DMS79 treated with DMSO at 0.1 percent for 48 hours (cell line): ENCODE measurements around the gene SMIM14.
"Not testable (repeated sequence)": the region's sequence is repeated elsewhere in the genome, so short reads cannot be mapped to it uniquely, and the experiment has no call there.

Source experiments
- DNase-seq: peaks from one replicate; lab custom pipeline; 2025; lab: John Stamatoyannopoulos, UW

Gene SMIM14

GRCh38 chr4:39529534-39529933, 109.1 kb downstream of the SMIM14 start:
- DNase-seq: no peak

- DNase-seq: peak; percentile 5
Measured at GRCh38 chr4:39528061-39528465, 110.6 kb downstream of the SMIM14 start.

GRCh38 chr4:39527296-39528060, 111.2 kb downstream of the SMIM14 start, which contains the start of gene UGDH:
UGDH (minus strand) TSS chr4:39527439; CDS start chr4:39521512, 5,927 bp downstream.
- peak; percentile 80 for DNase-seq

GRCh38 chr4:39526765-39527295, 111.8 kb downstream of the SMIM14 start:
- DNase-seq: peak; percentile 16

GRCh38 chr4:39525822-39526690, 112.6 kb downstream of the SMIM14 start:
- DNase-seq: peak; percentile 16

- DNase-seq: no peak
Measured at GRCh38 chr4:39524161-39524957, 114.3 kb downstream of the SMIM14 start.

GRCh38 chr4:39522068-39522467, 116.6 kb downstream of the SMIM14 start:
- DNase-seq: no peak

- DNase-seq: no peak
Measured at GRCh38 chr4:39521253-39521919, 117.3 kb downstream of the SMIM14 start.

GRCh38 chr4:39518484-39518883, 120.2 kb downstream of the SMIM14 start:
- no peak for DNase-seq

GRCh38 chr4:39516407-39516966, 122.2 kb downstream of the SMIM14 start:
- DNase-seq: no peak

GRCh38 chr4:39515669-39516401, 122.8 kb downstream of the SMIM14 start:
- not testable (repeated sequence) for DNase-seq

GRCh38 chr4:39514888-39515401, 123.7 kb downstream of the SMIM14 start:
- no peak for DNase-seq

- DNase-seq: not testable (repeated sequence)
Measured at GRCh38 chr4:39514266-39514665, 124.4 kb downstream of the SMIM14 start.

- DNase-seq: no peak
Measured at GRCh38 chr4:39510348-39510929, 128.2 kb downstream of the SMIM14 start.

GRCh38 chr4:39505581-39505980, 133.1 kb downstream of the SMIM14 start:
- DNase-seq: no peak

- DNase-seq: no peak
Measured at GRCh38 chr4:39504538-39504937, 134.1 kb downstream of the SMIM14 start.

GRCh38 chr4:39502664-39503035, 136.0 kb downstream of the SMIM14 start:
- not testable (repeated sequence) for DNase-seq

- DNase-seq: no peak
Measured at GRCh38 chr4:39502019-39502663, 136.5 kb downstream of the SMIM14 start.

- DNase-seq: no peak
Measured at GRCh38 chr4:39498727-39499020, 140.0 kb downstream of the SMIM14 start.
